H1 (cell line): Measurements from ENCODE around the gene FCRLB. TPM values are rescaled to one million over a fixed set of nuclear protein-coding genes. Genes with fewer than 3 reads are reported as not detected.

Source experiments
- CTCF ChIA-PET: fragments of 300-600 bp; sonication (Branson Sonifier 250); formaldehyde crosslinking; loops from one replicate; lab custom pipeline; 2021; ENCODE audit not compliant: partially characterized antibody; lab: Charles Lee
- POLR2A ChIA-PET: fragments of 300-600 bp; sonication (Branson Sonifier 250); formaldehyde crosslinking; loops from one replicate; lab custom pipeline; 2021; ENCODE audit warnings: inconsistent platforms; ENCODE audit not compliant: partially characterized antibody; lab: Charles Lee
- DNase-seq, 2 experiments: peaks; one replicate each; pipeline versions ENCODE4 v3.0.0 to v3.0.0-alpha.2; 2010 to 2022; ENCODE audit warnings: low spot score in 2 of 2, low read depth in 1 of 2, mixed read lengths in 1 of 2
- FAIRE-seq: peaks from 2 replicates; lab custom pipeline; 2011; peaks lifted over from hg19 to GRCh38; lab: Jason Lieb, UNC
- H2AFZ ChIP-seq: 2 replicates; pipeline ENCODE4 v1.8.1; 2012; ENCODE audit warnings: low read length, inconsistent platforms
- H2AK5ac ChIP-seq: 2 replicates; pipeline ENCODE4 v1.6.1; 2013; ENCODE audit warnings: low read depth, low read length
- H2BK120ac ChIP-seq: replicated peaks from 2 replicates; pipeline ENCODE3; 2013; ENCODE audit warnings: low read depth, low read length, inconsistent platforms
- H2BK12ac ChIP-seq: 2 replicates; pipeline ENCODE4 v1.6.1; 2013; ENCODE audit warnings: low read depth, low read length
- H2BK15ac ChIP-seq: 2 replicates; pipeline ENCODE4 v1.6.1; 2013; ENCODE audit warnings: low read length
- H2BK20ac ChIP-seq: 2 replicates; pipeline ENCODE4 v1.6.1; 2013; ENCODE audit warnings: low read length
- H2BK5ac ChIP-seq: 2 replicates; pipeline ENCODE4 v1.6.1; 2013; ENCODE audit warnings: low read depth, low read length
- H3K14ac ChIP-seq: 2 replicates; pipeline ENCODE4 v1.6.1; 2013; ENCODE audit warnings: inconsistent platforms; ENCODE audit not compliant: insufficient read length
- H3K18ac ChIP-seq: 2 replicates; pipeline ENCODE4 v1.6.1; 2013; ENCODE audit warnings: low read length; ENCODE audit errors: extremely low read depth
- H3K23ac ChIP-seq: 2 replicates; pipeline ENCODE4 v1.6.1; 2013; ENCODE audit warnings: inconsistent platforms; ENCODE audit not compliant: insufficient read length
- H3K23me2 ChIP-seq: 2 replicates; pipeline ENCODE4 v1.6.1; 2013; ENCODE audit warnings: low read depth, low read length
- H3K27ac ChIP-seq: 2 replicates; pipeline ENCODE4 v1.6.1; 2011; ENCODE audit warnings: low read depth, low read length, inconsistent platforms
- H3K27me3 ChIP-seq, 4 experiments: replicated peaks in 1 of 4; 1 replicate in 1 of 4; 2 replicates in 3 of 4; pipeline versions ENCODE4 v1.6.1 to v1.8.1; 2011 to 2013; ENCODE audit warnings: low read length in 3 of 4, mild to moderate bottlenecking in 3 of 4, inconsistent platforms in 2 of 4, mixed read lengths in 2 of 4, moderate library complexity in 1 of 4; ENCODE audit not compliant: control insufficient read depth in 3 of 4, insufficient read depth in 3 of 4; ENCODE audit errors: extremely low read depth in 1 of 4
- H3K36me3 ChIP-seq, 4 experiments: 2 replicates each; pipeline versions ENCODE4 v1.6.1 to v1.8.1; 2011 to 2013; ENCODE audit warnings: mild to moderate bottlenecking in 4 of 4, low read length in 3 of 4, moderate library complexity in 2 of 4, control low read depth in 1 of 4, inconsistent platforms in 1 of 4; ENCODE audit not compliant: insufficient read depth in 4 of 4, control insufficient read depth in 2 of 4
- H3K4ac ChIP-seq: replicated peaks from 2 replicates; pipeline ENCODE3; 2013; ENCODE audit warnings: low read length, low read depth, mixed read lengths, inconsistent platforms; ENCODE audit not compliant: insufficient read length
- H3K4me1 ChIP-seq, 4 experiments: replicated peaks in 1 of 4; 1 replicate in 1 of 4; 2 replicates in 3 of 4; pipeline versions ENCODE4 v1.6.1 to v1.8.1; 2011 to 2013; ENCODE audit warnings: low read length in 3 of 4, inconsistent platforms in 2 of 4, mixed read lengths in 1 of 4; ENCODE audit not compliant: insufficient read depth in 4 of 4, control insufficient read depth in 3 of 4
- H3K4me2 ChIP-seq, 2 experiments: 2 replicates each; pipeline versions ENCODE4 v1.6.1 to v1.8.1; 2011 to 2013; ENCODE audit warnings: low read depth in 2 of 2, low read length in 2 of 2, control low read depth in 1 of 2, inconsistent platforms in 1 of 2, mild to moderate bottlenecking in 1 of 2; ENCODE audit not compliant: insufficient read depth in 1 of 2
- H3K4me3 ChIP-seq, 4 experiments: fragments of 200-600, 300-600 bp in 1 of 4; sonication (generic), shearing (Covaris generic), sonication (Bioruptor Twin) in 1 of 4; 2 replicates each; pipeline versions ENCODE4 v1.5.1 to v1.8.1; 2011 to 2016; ENCODE audit warnings: low read length in 4 of 4, low read depth in 3 of 4, control low read depth in 2 of 4, inconsistent platforms in 2 of 4, mild to moderate bottlenecking in 2 of 4, mixed read lengths in 1 of 4, moderate library complexity in 1 of 4; ENCODE audit not compliant: insufficient read depth in 2 of 4; ENCODE audit errors: extremely low read depth in 1 of 4
- H3K56ac ChIP-seq: replicated peaks from 2 replicates; pipeline ENCODE3; 2013; ENCODE audit warnings: low read depth, mild to moderate bottlenecking, mixed read lengths, low read length, inconsistent platforms; ENCODE audit not compliant: insufficient read length
- H3K79me1 ChIP-seq: 2 replicates; pipeline ENCODE4 v1.6.1; 2013; ENCODE audit warnings: low read depth, low read length, control low read depth
- H3K79me2 ChIP-seq, 2 experiments: 2 replicates each; pipeline versions ENCODE4 v1.6.1 to v1.8.1; 2012 to 2013; ENCODE audit warnings: low read length in 2 of 2, mild to moderate bottlenecking in 2 of 2, inconsistent platforms in 1 of 2; ENCODE audit not compliant: insufficient read depth in 2 of 2, control insufficient read depth in 1 of 2
- H3K9ac ChIP-seq, 4 experiments: replicated peaks in 1 of 4; 1 replicate in 1 of 4; 2 replicates in 3 of 4; pipeline versions ENCODE4 v1.6.1 to v1.8.1; 2011 to 2013; ENCODE audit warnings: low read depth in 3 of 4, low read length in 3 of 4, control low read depth in 2 of 4, mild to moderate bottlenecking in 2 of 4, moderate library complexity in 2 of 4, inconsistent platforms in 1 of 4; ENCODE audit errors: extremely low read depth in 1 of 4
- H3K9me3 ChIP-seq, 2 experiments: 2 replicates each; pipeline versions ENCODE4 v1.6.1 to v1.8.1; 2012 to 2013; ENCODE audit warnings: mild to moderate bottlenecking in 2 of 2, moderate library complexity in 2 of 2, control low read depth in 1 of 2, inconsistent platforms in 1 of 2, low read depth in 1 of 2, low read length in 1 of 2, mixed read lengths in 1 of 2; ENCODE audit not compliant: insufficient read depth in 2 of 2
- H4K20me1 ChIP-seq, 2 experiments: replicated peaks in 1 of 2; 2 replicates each; pipeline versions ENCODE3 to v1.8.1; 2011 to 2013; ENCODE audit warnings: inconsistent platforms in 2 of 2, low read length in 2 of 2, mild to moderate bottlenecking in 1 of 2; ENCODE audit not compliant: insufficient read depth in 2 of 2, control insufficient read depth in 1 of 2
- H4K5ac ChIP-seq: 2 replicates; pipeline ENCODE4 v1.6.1; 2013; ENCODE audit warnings: low read length, low read depth, mixed read lengths, inconsistent platforms; ENCODE audit not compliant: insufficient read length
- H4K8ac ChIP-seq: 2 replicates; pipeline ENCODE4 v1.8.0; 2013; ENCODE audit warnings: mild to moderate bottlenecking, moderate library complexity, low read length, inconsistent platforms; ENCODE audit not compliant: insufficient read depth; ENCODE audit errors: extremely low read depth
- H4K91ac ChIP-seq: replicated peaks from 2 replicates; pipeline ENCODE3; 2013; ENCODE audit warnings: low read length, mixed read lengths, inconsistent platforms; ENCODE audit not compliant: insufficient read length
- BACH1 ChIP-seq: IDR thresholded peaks from 2 replicates; pipeline ENCODE4 v1.6.1; 2012; ENCODE audit warnings: low read length, improper control_type of control experiment
- CEBPB ChIP-seq: IDR thresholded peaks from 2 replicates; pipeline ENCODE4 v1.6.1; 2012; ENCODE audit warnings: low read depth, low read length
- CHD1 ChIP-seq: IDR thresholded peaks from 2 replicates; pipeline ENCODE4 v1.6.1; 2012; ENCODE audit warnings: low read depth, low read length, improper control_type of control experiment
- EGR1 ChIP-seq: IDR thresholded peaks from 2 replicates; pipeline ENCODE4 v1.6.1; 2011; ENCODE audit warnings: low read depth, low read length, borderline replicate concordance
- EZH2 ChIP-seq: fragments of 200-600 bp; sonication (generic); IDR thresholded peaks from 2 replicates; pipeline ENCODE4 v1.7.1; 2012; ENCODE audit warnings: low read depth, mild to moderate bottlenecking, moderate library complexity, low read length, inconsistent platforms; ENCODE audit not compliant: severe bottlenecking
- GABPA ChIP-seq: IDR thresholded peaks from 2 replicates; pipeline ENCODE4 v1.6.1; 2011; ENCODE audit warnings: mild to moderate bottlenecking, low read length, moderate library complexity, borderline replicate concordance; ENCODE audit not compliant: insufficient read depth
- RFX5 ChIP-seq: IDR thresholded peaks from 2 replicates; pipeline ENCODE4 v1.6.1; 2011; ENCODE audit warnings: low read depth, low read length, improper control_type of control experiment, borderline replicate concordance
- WGBS, 2 experiments: shearing (Covaris generic) in 1 of 2; methylation state at CpG; one replicate each; pipeline versions ENCODE4 v1.1.6 to v1.1.7; 2013 to 2015; ENCODE audit warnings: low lambda C conversion rate in 2 of 2, mixed read lengths in 2 of 2, inconsistent platforms in 1 of 2, low coverage in 1 of 2, missing lambda C conversion rate in 1 of 2; ENCODE audit not compliant: insufficient replicate concordance in 2 of 2, insufficient coverage in 1 of 2, insufficient read length in 1 of 2; ENCODE audit errors: extremely low coverage in 1 of 2, missing lambda C conversion rate in 1 of 2; 5-methylcytosine and 5-hydroxymethylcytosine counted together
- polyA plus RNA-seq, 7 experiments: library from polyadenylated mRNA; depleted of rRNA in 3 of 7; stranded (reverse) in 5 of 7; unstranded in 2 of 7; fragments of >200 nt in 5 of 7; fragments of 200-250 nt in 2 of 7; gene quantifications; 1 replicate in 5 of 7; 2 replicates in 1 of 7; 4 replicates in 1 of 7; pipeline versions ENCODE4 v1.2.1 to v1.2.3, GENCODE V29; 2011 to 2013; ENCODE audit warnings: missing spikeins in 2 of 7, mixed read lengths in 2 of 7
- total RNA-seq: library from RNA; stranded (reverse); fragmentation: NEBNext Ultra II Directional; extraction: Animal tissue kit (Norgen Biotek cat#: 25700); gene quantifications from 2 replicates; pipeline ENCODE4 v1.2.1, GENCODE V29; 2021

The FCRLB gene
- total and polyA plus RNA-seq, 2 of the 8 experiments (the other 6 are each of a cell fraction or from before 2014, with no cell fraction given), result 0.14 to 0.24 TPM

DNA sequence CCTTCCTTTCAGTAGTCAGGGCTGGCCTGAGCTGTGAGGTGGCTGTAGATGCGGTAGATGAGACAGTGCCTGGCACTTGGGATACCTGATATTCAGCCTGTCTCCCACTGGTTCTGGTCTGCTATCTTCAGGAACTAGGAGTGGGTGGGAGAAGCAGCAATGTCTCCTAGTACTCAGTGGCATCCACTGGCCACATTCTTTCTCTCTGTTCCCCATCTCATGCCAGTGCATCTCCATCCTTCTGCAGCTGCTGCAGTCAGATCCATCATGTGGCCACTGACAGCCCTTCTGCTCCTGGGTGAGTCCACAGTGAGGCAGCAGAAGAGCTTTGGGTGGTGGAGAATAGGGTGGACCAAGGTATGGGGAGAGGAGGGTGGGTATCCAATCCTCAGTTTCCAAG lies 1.1 kb downstream of the FCRLB start:
- Histone ChIP-seq H3K36me3 (no peaks in the 10 kb centered on the region), H3K27ac (no peak overlapping the region), H2AK5ac (no peak overlapping the region), H3K14ac (no peak overlapping the region), H2BK120ac (no peak overlapping the region), H2BK12ac (no peak overlapping the region; the same call in 1 of the 2 replicates), H2AFZ (no peak overlapping the region), H3K9me3 (no peaks in the 10 kb centered on the region), H4K91ac (no peak overlapping the region), H3K4me1 (peaks cover 0 to 3% (median 3%) of the 10 kb centered on the region in 4 experiments; a peak in 6 of 7 replicates), H3K4ac (no peak overlapping the region), H3K79me2 (no peaks in the 10 kb centered on the region), H3K4me2 (no peak overlapping the region), H2BK20ac (no peak overlapping the region), H3K56ac (no peak overlapping the region), H2BK15ac (no peak overlapping the region), H3K23ac (no peak overlapping the region), H2BK5ac (no peak overlapping the region), H3K23me2 (peaks cover 12% of the 10 kb centered on the region), H3K18ac (no peak overlapping the region), H4K5ac (no peak overlapping the region), H3K9ac (no peak overlapping the region), H3K79me1 (no peaks in the 10 kb centered on the region), H4K20me1 (no peaks in the 10 kb centered on the region), H3K4me3 (no peak overlapping the region), H3K27me3 (peaks cover 12 to 24% (median 21%) of the 10 kb centered on the region in 4 experiments), H4K8ac (no peak overlapping the region)
- WGBS, 2 experiments, result 100% methylated on average over 1 of the region's 1 CpG; no CpG with 5 or more reads in 1 of the 2 experiments
- TF ChIP-seq GABPA, result no peak
- TF ChIP-seq EZH2, result no peak
- no peak for TF ChIP-seq RFX5
- TF ChIP-seq EGR1, result no peak
- no peak for TF ChIP-seq CHD1
- TF ChIP-seq BACH1, result no peak
- no peak for TF ChIP-seq CEBPB
- ChIA-PET CTCF (interaction anchor here (1.1 to 1.2 kb wide), 2 partner anchors 15 to 16 kb away, joined by 4 to 5 read pairs; no protein-coding TSS in a partner anchor), POLR2A (no interaction called here)
- FAIRE-seq, result no peak
- DNase-seq, result no peak
